ENCODE measurements around the gene MMD.
"Not testable (repeated sequence)": the region's sequence is repeated elsewhere in the genome, so short reads cannot be mapped to it uniquely, and the experiment has no call there.

Gene MMD

DNA sequence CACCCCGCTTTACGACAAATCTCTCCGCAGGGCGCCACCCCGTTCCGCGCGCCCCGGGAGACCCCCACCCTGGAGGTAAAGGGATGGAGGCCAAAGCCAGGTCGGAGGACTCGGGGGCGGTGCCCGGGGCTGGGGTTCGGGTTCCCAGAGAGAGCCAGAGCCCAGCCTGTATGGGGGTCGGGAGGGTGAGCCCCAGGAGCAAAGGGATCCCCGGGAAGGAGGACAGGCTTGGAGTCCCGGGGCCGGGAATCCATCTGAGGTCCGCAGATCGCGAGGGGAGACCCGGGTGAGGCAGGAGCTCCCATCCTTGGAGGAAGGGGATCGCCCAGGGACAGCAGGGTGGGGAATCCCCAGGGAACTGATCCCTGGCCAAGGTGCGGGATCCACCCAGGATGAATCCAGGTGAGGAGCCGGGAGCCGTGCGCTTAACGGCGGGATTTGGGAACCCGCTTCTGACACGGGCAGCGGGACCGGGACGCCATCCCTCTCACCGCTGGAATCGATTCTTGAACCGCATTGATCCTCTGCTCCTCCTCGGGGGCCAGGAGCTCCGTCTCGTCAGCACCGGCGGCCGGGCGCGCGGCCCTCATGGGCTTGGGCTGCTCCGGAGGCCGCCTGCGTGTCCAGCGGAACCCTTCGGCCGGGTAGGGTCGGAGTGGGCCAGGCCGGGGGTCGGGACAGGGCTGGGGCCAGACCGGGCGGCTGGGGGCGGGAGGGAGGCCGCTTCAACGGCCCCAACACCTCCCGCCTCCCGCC is at the start of gene MMD:
Gene MMD, minus strand, starts transcription at position 657 of the 756 bp plus-strand sequence. Its CDS starts 140 bp downstream, at position 517.
- Histone ChIP-seq H3K9me3 (ENCODE audit: insufficient read depth, low read length) (no peaks in the 10 kb centered on the region), H3K79me2 (ENCODE audit: insufficient read depth, low read length) (peaks cover 6% of the 10 kb centered on the region; the same call in 1 of the 2 replicates), H3F3A (ENCODE audit: insufficient read depth) (peaks cover 9% of the 10 kb centered on the region), H3K36me3 (ENCODE audit: low read length) (no peaks in the 10 kb centered on the region), H3K27me3 (ENCODE audit: low read length) (no peaks in the 10 kb centered on the region), H3K9ac (ENCODE audit: low read length) (peak within 1 kb of the TSS; percentile 93), H3K9me2 (replicated peaks; ENCODE audit: insufficient read depth, low read length) (no peaks in the 10 kb centered on the region), H4K20me1 (ENCODE audit: low read depth, low read length) (no peaks in the 10 kb centered on the region), H3K4me2 (ENCODE audit: low read depth, low read length, poor library complexity, severe bottlenecking) (peak within 1 kb of the TSS; percentile 85), H3K4me3 (ENCODE audit: insufficient read depth, low read length, poor library complexity, severe bottlenecking) (peak within 1 kb of the TSS; percentile 97), H2AFZ (ENCODE audit: low read depth, low read length, severe bottlenecking) (peak within 1 kb of the TSS; percentile 89), H3K27ac (ENCODE audit: low read depth, low read length) (peak within 1 kb of the TSS; percentile 55; the same call in 1 of the 2 replicates)
- TF ChIP-seq CTCF (IDR thresholded peaks at IDR 0.05; ENCODE audit: insufficient read depth, low read length, poor library complexity, severe bottlenecking) (no peak), EZH2phosphoT487 (conservative IDR thresholded peaks at IDR 0.05; ENCODE audit: low read length) (no peak)

- H3K9me2 ChIP-seq (replicated peaks; ENCODE audit: insufficient read depth, low read length), result no peaks in the 10 kb centered on the region
- H2AFZ ChIP-seq (ENCODE audit: low read depth, low read length, severe bottlenecking), result peak overlapping the region; percentile 24
- TF ChIP-seq EZH2phosphoT487 (conservative IDR thresholded peaks at IDR 0.05; ENCODE audit: low read length), result no peak
- TF ChIP-seq CTCF (IDR thresholded peaks at IDR 0.05; ENCODE audit: insufficient read depth, low read length, poor library complexity, severe bottlenecking), result no peak
- H3K4me2 ChIP-seq (ENCODE audit: low read depth, low read length, poor library complexity, severe bottlenecking), result no peak overlapping the region
- H3F3A ChIP-seq (ENCODE audit: insufficient read depth), result no peaks in the 10 kb centered on the region
- no peak overlapping the region for H3K4me3 ChIP-seq (ENCODE audit: insufficient read depth, low read length, poor library complexity, severe bottlenecking)
- no peaks in the 10 kb centered on the region for H3K9me3 ChIP-seq (ENCODE audit: insufficient read depth, low read length)
- H3K36me3 ChIP-seq (ENCODE audit: low read length), result no peaks in the 10 kb centered on the region
- H3K9ac ChIP-seq (ENCODE audit: low read length), result no peak overlapping the region
- H3K79me2 ChIP-seq (ENCODE audit: insufficient read depth, low read length), result no peaks in the 10 kb centered on the region
- H3K27ac ChIP-seq (ENCODE audit: low read depth, low read length), result no peak overlapping the region
- no peaks in the 10 kb centered on the region for H3K27me3 ChIP-seq (ENCODE audit: low read length)
- H4K20me1 ChIP-seq (ENCODE audit: low read depth, low read length), result no peaks in the 10 kb centered on the region
Observed at GRCh38 chr17:55466671-55467070, 45.0 kb upstream of the MMD start.

GRCh38 chr17:55465771-55466170 is 44.1 kb upstream of the MMD start:
- not testable (repeated sequence) for H3K9me3 ChIP-seq (ENCODE audit: insufficient read depth, low read length); H4K20me1 ChIP-seq (ENCODE audit: low read depth, low read length); H3K9ac ChIP-seq (ENCODE audit: low read length); H3F3A ChIP-seq (ENCODE audit: insufficient read depth); H3K36me3 ChIP-seq (ENCODE audit: low read length); H3K9me2 ChIP-seq (replicated peaks; ENCODE audit: insufficient read depth, low read length); H3K4me3 ChIP-seq (ENCODE audit: insufficient read depth, low read length, poor library complexity, severe bottlenecking); H3K79me2 ChIP-seq (ENCODE audit: insufficient read depth, low read length); H3K27me3 ChIP-seq (ENCODE audit: low read length); H2AFZ ChIP-seq (ENCODE audit: low read depth, low read length, severe bottlenecking); H3K27ac ChIP-seq (ENCODE audit: low read depth, low read length); H3K4me2 ChIP-seq (ENCODE audit: low read depth, low read length, poor library complexity, severe bottlenecking)

GRCh38 chr17:55463600-55463999 is 42.0 kb upstream of the MMD start:
- Histone ChIP-seq H3K36me3 (ENCODE audit: low read length) (no peaks in the 10 kb centered on the region), H3K27ac (ENCODE audit: low read depth, low read length) (no peak overlapping the region), H3F3A (ENCODE audit: insufficient read depth) (no peaks in the 10 kb centered on the region), H3K9ac (ENCODE audit: low read length) (no peak overlapping the region), H3K9me3 (ENCODE audit: insufficient read depth, low read length) (no peaks in the 10 kb centered on the region), H2AFZ (ENCODE audit: low read depth, low read length, severe bottlenecking) (no peak overlapping the region), H4K20me1 (ENCODE audit: low read depth, low read length) (no peaks in the 10 kb centered on the region), H3K4me3 (ENCODE audit: insufficient read depth, low read length, poor library complexity, severe bottlenecking) (no peak overlapping the region), H3K9me2 (replicated peaks; ENCODE audit: insufficient read depth, low read length) (no peaks in the 10 kb centered on the region), H3K79me2 (ENCODE audit: insufficient read depth, low read length) (no peaks in the 10 kb centered on the region), H3K27me3 (ENCODE audit: low read length) (no peaks in the 10 kb centered on the region), H3K4me2 (ENCODE audit: low read depth, low read length, poor library complexity, severe bottlenecking) (peak overlapping the region; percentile 20)
- TF ChIP-seq EZH2phosphoT487 (conservative IDR thresholded peaks at IDR 0.05; ENCODE audit: low read length) (no peak), CTCF (IDR thresholded peaks at IDR 0.05; ENCODE audit: insufficient read depth, low read length, poor library complexity, severe bottlenecking) (no peak)

All from SU-DHL-6 (cell line).